Ishikawa (cell line): ENCODE measurements around the gene FOXN4.

Source experiments
- CEBPB ChIP-seq: IDR thresholded peaks from 2 replicates; pipeline ENCODE4 v1.6.1; 2012
- CREB1 ChIP-seq: IDR thresholded peaks from 2 replicates; pipeline ENCODE4 v1.6.1; 2012; ENCODE audit warnings: low read depth
- EGR1 ChIP-seq: IDR thresholded peaks from 2 replicates; pipeline ENCODE4 v1.6.1; 2012
- EP300 ChIP-seq: IDR thresholded peaks from 2 replicates; pipeline ENCODE4 v1.6.1; 2012; ENCODE audit warnings: borderline replicate concordance
- FOXM1 ChIP-seq: IDR thresholded peaks from 2 replicates; pipeline ENCODE4 v1.6.1; 2012; ENCODE audit warnings: low read depth, borderline replicate concordance
- NFIC ChIP-seq: IDR thresholded peaks from 2 replicates; pipeline ENCODE4 v1.6.1; 2012
- RAD21 ChIP-seq: IDR thresholded peaks from 2 replicates; pipeline ENCODE4 v1.6.1; 2012; ENCODE audit warnings: low read depth
- TAF1 ChIP-seq: IDR thresholded peaks from 2 replicates; pipeline ENCODE4 v1.6.1; 2012; ENCODE audit warnings: low read depth, mild to moderate bottlenecking
- TCF12 ChIP-seq: IDR thresholded peaks from 2 replicates; pipeline ENCODE4 v1.6.1; 2012; ENCODE audit warnings: low read depth
- TEAD4 ChIP-seq: IDR thresholded peaks from 2 replicates; pipeline ENCODE4 v1.6.1; 2012
- YY1 ChIP-seq: IDR thresholded peaks from 2 replicates; pipeline ENCODE4 v1.6.1; 2012; ENCODE audit warnings: low read depth
- ZBTB7A ChIP-seq: IDR thresholded peaks from 2 replicates; pipeline ENCODE4 v1.6.1; 2012; ENCODE audit warnings: low read depth
- TF ChIP-seq, protein P1 (sequence below): IDR thresholded peaks from 2 replicates; pipeline ENCODE4 v1.6.1; 2012
- TF ChIP-seq, protein P2 (sequence below): IDR thresholded peaks from 2 replicates; pipeline ENCODE4 v1.6.1; 2012
- TF ChIP-seq, protein P3 (sequence below): IDR thresholded peaks from 2 replicates; pipeline ENCODE4 v1.6.1; 2012; ENCODE audit warnings: low read depth, mild to moderate bottlenecking

The FOXN4 gene

DNA sequence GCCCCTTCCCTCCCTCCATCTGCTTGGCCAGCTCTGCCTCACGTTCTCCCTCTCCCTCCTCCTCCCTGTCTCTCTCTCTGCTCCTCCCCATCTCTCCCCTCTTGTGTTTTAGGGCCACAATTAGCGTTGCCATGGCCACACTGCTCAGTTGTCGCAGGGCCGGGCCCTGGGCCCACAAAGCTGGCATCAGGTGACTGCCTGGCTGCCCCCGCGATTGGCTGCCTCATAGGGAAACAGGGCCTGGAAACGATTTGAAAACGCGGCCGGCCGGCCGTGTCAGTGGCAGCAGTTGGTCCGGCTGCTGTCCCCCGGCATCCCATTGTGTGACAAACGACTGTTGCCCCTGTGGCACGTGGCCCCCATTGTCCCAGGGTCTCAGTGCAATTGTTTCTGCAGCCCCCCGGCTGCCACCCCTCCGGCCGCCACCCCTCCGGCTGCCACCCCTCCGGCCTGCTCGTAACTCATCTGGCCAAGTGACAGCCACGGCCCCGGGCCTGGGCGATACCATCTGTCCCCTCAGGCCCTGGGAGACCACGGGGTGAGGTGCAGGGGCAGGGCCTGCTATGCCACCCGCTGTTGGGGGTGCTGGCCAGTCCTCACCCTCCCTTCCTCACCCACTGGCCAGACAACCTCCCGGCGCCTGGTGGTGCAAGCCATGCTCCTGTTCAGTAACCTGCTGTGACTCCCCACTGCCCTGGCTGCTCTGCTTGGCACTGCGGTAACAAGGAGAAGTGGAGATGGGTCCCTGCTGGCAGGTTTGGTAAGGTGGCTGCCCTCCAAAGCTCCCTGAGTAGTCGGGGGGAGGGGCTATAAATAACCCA lies 17.4 kb downstream of the FOXN4 start:
- TF ChIP-seq CREB1: no peak
- TF ChIP-seq YY1: no peak
- no peak for TF ChIP-seq ZBTB7A
- no peak for TF ChIP-seq TEAD4
- TF ChIP-seq, protein P1, sequence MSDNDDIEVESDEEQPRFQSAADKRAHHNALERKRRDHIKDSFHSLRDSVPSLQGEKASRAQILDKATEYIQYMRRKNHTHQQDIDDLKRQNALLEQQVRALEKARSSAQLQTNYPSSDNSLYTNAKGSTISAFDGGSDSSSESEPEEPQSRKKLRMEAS: peak; percentile 76
- 0 out of 2 replicates have a peak, but pooled peaks have one; percentile 32 for TF ChIP-seq EGR1
- TF ChIP-seq, protein P2, sequence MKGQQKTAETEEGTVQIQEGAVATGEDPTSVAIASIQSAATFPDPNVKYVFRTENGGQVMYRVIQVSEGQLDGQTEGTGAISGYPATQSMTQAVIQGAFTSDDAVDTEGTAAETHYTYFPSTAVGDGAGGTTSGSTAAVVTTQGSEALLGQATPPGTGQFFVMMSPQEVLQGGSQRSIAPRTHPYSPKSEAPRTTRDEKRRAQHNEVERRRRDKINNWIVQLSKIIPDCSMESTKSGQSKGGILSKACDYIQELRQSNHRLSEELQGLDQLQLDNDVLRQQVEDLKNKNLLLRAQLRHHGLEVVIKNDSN: peak; percentile 92
- no peak for TF ChIP-seq CEBPB
- 0 out of 2 replicates have a peak, but pooled peaks have one; percentile 19 for TF ChIP-seq TAF1
- TF ChIP-seq, protein P3, sequence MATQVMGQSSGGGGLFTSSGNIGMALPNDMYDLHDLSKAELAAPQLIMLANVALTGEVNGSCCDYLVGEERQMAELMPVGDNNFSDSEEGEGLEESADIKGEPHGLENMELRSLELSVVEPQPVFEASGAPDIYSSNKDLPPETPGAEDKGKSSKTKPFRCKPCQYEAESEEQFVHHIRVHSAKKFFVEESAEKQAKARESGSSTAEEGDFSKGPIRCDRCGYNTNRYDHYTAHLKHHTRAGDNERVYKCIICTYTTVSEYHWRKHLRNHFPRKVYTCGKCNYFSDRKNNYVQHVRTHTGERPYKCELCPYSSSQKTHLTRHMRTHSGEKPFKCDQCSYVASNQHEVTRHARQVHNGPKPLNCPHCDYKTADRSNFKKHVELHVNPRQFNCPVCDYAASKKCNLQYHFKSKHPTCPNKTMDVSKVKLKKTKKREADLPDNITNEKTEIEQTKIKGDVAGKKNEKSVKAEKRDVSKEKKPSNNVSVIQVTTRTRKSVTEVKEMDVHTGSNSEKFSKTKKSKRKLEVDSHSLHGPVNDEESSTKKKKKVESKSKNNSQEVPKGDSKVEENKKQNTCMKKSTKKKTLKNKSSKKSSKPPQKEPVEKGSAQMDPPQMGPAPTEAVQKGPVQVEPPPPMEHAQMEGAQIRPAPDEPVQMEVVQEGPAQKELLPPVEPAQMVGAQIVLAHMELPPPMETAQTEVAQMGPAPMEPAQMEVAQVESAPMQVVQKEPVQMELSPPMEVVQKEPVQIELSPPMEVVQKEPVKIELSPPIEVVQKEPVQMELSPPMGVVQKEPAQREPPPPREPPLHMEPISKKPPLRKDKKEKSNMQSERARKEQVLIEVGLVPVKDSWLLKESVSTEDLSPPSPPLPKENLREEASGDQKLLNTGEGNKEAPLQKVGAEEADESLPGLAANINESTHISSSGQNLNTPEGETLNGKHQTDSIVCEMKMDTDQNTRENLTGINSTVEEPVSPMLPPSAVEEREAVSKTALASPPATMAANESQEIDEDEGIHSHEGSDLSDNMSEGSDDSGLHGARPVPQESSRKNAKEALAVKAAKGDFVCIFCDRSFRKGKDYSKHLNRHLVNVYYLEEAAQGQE: no peak
- TF ChIP-seq TCF12: no peak; the same call in none of the 2 replicates
- TF ChIP-seq FOXM1: peak; percentile 97
- TF ChIP-seq EP300: 0 out of 2 replicates have a peak, but pooled peaks have one; percentile 24
- no peak for TF ChIP-seq RAD21
- TF ChIP-seq NFIC: 0 out of 2 replicates have a peak, but pooled peaks have one; percentile 13

DNA sequence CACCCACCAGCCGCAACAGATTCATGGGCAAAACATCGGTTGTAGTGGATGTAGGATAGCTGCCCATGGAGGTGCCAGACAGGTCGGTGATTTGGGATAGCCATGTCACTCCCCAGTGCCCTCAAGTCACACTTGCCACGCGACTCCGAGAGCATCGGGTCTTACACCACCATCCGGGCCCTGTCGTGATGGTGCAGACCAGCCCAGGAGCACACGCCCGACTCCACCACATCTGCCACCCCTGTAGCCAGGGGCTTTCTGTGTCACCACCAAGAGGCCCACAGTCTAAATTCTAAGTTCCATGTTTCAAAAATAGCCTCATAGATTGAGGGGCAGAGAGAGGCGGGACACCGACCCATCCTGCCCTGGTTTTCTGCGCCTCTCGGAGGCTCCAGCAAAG lies 18.0 kb downstream of the FOXN4 start:
- TF ChIP-seq, protein P2: no peak
- no peak for TF ChIP-seq FOXM1
- TF ChIP-seq, protein P3: no peak

DNA sequence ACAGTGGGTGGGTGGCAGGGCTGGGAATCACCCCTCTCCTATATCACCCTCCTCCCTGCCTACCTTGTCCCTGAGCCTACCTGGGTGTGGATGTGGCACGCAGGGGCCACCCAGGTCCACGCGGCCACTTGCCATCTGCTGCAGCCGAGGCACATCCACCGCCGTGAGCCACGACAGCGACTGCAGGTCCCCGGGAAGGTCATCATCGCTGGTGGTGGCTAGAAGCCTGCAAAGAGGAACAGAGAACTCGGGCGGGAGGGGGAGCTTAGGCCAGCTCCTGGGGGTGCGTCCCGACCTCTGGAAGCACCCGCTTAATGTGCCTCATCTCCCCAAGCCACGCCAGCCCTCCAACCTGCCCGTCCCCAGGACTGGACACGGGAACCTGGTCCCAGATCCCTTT lies 19.0 kb downstream of the FOXN4 start:
- TF ChIP-seq ZBTB7A: no peak
- TF ChIP-seq, protein P3: no peak
- TF ChIP-seq, protein P1: no peak
- no peak for TF ChIP-seq RAD21
- no peak for TF ChIP-seq FOXM1
- TF ChIP-seq TEAD4: no peak
- TF ChIP-seq NFIC: no peak
- no peak for TF ChIP-seq YY1
- TF ChIP-seq EGR1: no peak
- TF ChIP-seq TCF12: no peak
- TF ChIP-seq TAF1: no peak
- TF ChIP-seq, protein P2: no peak
- no peak for TF ChIP-seq EP300
- TF ChIP-seq CREB1: no peak
- no peak for TF ChIP-seq CEBPB

DNA sequence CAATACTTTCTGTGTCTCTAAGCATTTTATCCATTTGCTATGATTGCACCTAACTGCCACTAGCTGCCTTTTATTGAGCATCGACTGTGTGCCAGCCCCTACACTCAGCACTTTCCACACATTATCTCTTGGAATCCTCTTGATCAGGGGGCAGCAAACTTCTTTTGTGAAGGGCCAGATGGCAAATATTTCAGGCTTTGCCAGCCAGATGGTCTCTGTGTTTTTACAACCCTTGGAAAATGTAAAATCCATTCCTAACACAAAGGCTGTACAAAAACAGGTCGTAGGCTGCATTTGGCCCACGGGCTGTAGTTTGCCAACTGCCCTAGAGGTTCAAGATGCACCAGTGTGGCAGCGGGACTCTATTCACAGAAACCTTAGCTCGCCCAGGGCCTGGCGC lies 19.5 kb downstream of the FOXN4 start:
- TF ChIP-seq CEBPB (no peak), RAD21 (no peak), TCF12 (no peak), FOXM1 (no peak), NFIC (no peak), TEAD4 (no peak), TAF1 (no peak)
- TF ChIP-seq, protein P1: no peak
